HepG2 (cell line): ENCODE results near the gene PCDHGA1. TPM values are rescaled to one million over a fixed set of nuclear protein-coding genes. Genes with fewer than 3 reads are reported as not detected.

Source experiments
- ATAC-seq: fragments of 200-7000 bp; cut with Tn5 transposase; 3 replicates; pipeline ENCODE4 v1.9.1; 2020; ENCODE audit warnings: mild to moderate bottlenecking, moderate library complexity
- BruUV-seq: library from RNA; stranded (reverse); fragments of 400-500 nt; replicated peaks from 2 replicates; lab custom pipeline; 2021; lab: Mats Ljungman, UMichigan
- CTCF ChIA-PET: fragments of 300-600 bp; formaldehyde crosslinking; extraction: SDS; loops from one replicate; lab custom pipeline; 2021; ENCODE audit warnings: low total read pairs, inconsistent platforms, low intra/inter-chr PET ratio; lab: Yijun Ruan, JAX
- POLR2A ChIA-PET: fragments of 350-600 bp; sonication (Branson Sonifier 250); formaldehyde crosslinking; loops from one replicate; lab custom pipeline; 2020; ENCODE audit warnings: antibody characterized with exemption, inconsistent platforms; lab: Yijun Ruan, JAX
- DNase-seq: peaks from one replicate; pipeline ENCODE4 v3.0.0-alpha.2; 2015; ENCODE audit warnings: low spot score
- FAIRE-seq: peaks from 3 replicates; lab custom pipeline; 2011; peaks lifted over from hg19 to GRCh38; lab: Jason Lieb, UNC
- H2AFZ ChIP-seq: one replicate; pipeline ENCODE4 v1.6.1; 2011; ENCODE audit warnings: low read length, inconsistent platforms
- H3K27ac ChIP-seq: fragments of 300-600 bp; 3 replicates; pipeline ENCODE4 v1.8.0; 2011; ENCODE audit warnings: mixed run types, mild to moderate bottlenecking, mixed read lengths, low read length, inconsistent platforms; ENCODE audit not compliant: insufficient read depth; ENCODE audit errors: extremely low read length
- H3K27me3 ChIP-seq, 2 experiments: fragments of 200-600 bp in 1 of 2; 2 replicates in 1 of 2; 3 replicates in 1 of 2; pipeline versions ENCODE4 v1.6.0 to v1.8.0; 2011; ENCODE audit warnings: low read length in 2 of 2, mild to moderate bottlenecking in 2 of 2, moderate library complexity in 2 of 2, inconsistent platforms in 1 of 2; ENCODE audit not compliant: insufficient read depth in 2 of 2, control insufficient read depth in 1 of 2
- H3K36me3 ChIP-seq, 2 experiments: fragments of 200-600 bp in 1 of 2; replicated peaks in 1 of 2; 2 replicates in 1 of 2; 3 replicates in 1 of 2; pipeline versions ENCODE4 v1.5.1 to v1.8.0; 2011; ENCODE audit warnings: low read length in 2 of 2, inconsistent platforms in 1 of 2; ENCODE audit not compliant: insufficient read depth in 2 of 2, control insufficient read depth in 1 of 2
- H3K4me1 ChIP-seq: 2 replicates; pipeline ENCODE4 v1.5.1; 2012; ENCODE audit warnings: low read length, inconsistent platforms; ENCODE audit not compliant: insufficient read depth
- H3K4me2 ChIP-seq: 2 replicates; pipeline ENCODE4 v1.6.0; 2011; ENCODE audit warnings: low read depth, low read length, inconsistent platforms
- H3K4me3 ChIP-seq, 3 experiments: fragments of 200-600 bp in 1 of 3; sonication (generic), shearing (Covaris generic) in 1 of 3; replicated peaks in 1 of 3; 2 replicates each; pipeline ENCODE4 v1.5.1; 2011 to 2016; ENCODE audit warnings: low read length in 3 of 3, inconsistent platforms in 2 of 3, low read depth in 2 of 3, mild to moderate bottlenecking in 2 of 3, control low read depth in 1 of 3, mixed read lengths in 1 of 3; ENCODE audit not compliant: insufficient read depth in 1 of 3
- H3K79me2 ChIP-seq: one replicate; pipeline ENCODE4 v1.6.1; 2011; ENCODE audit warnings: low read length, inconsistent platforms; ENCODE audit not compliant: insufficient read depth
- H3K9ac ChIP-seq: 2 replicates; pipeline ENCODE4 v1.6.0; 2011; ENCODE audit warnings: mild to moderate bottlenecking, low read depth, low read length, inconsistent platforms; ENCODE audit not compliant: insufficient read depth
- H3K9me3 ChIP-seq: 2 replicates; pipeline ENCODE4 v1.5.1; 2012; ENCODE audit warnings: mild to moderate bottlenecking, low read length
- H4K20me1 ChIP-seq: 2 replicates; pipeline ENCODE4 v1.6.0; 2011; ENCODE audit warnings: inconsistent platforms, mild to moderate bottlenecking, low read length, moderate library complexity; ENCODE audit not compliant: insufficient read depth
- ESRRA ChIP-seq: sonication (generic); formaldehyde crosslinking; IDR thresholded peaks from 2 replicates; pipeline ENCODE4 v1.5.1; 2020; ENCODE audit warnings: mild to moderate bottlenecking, low read depth, missing genetic modification reagents
- FOXO1 ChIP-seq: sonication (generic); formaldehyde crosslinking; IDR thresholded peaks from 2 replicates; pipeline ENCODE4 v1.4.0; 2020; ENCODE audit warnings: missing genetic modification reagents
- HCFC1 ChIP-seq: fragments of 150-350 bp; IDR thresholded peaks from 2 replicates; pipeline ENCODE4 v1.6.1; 2014; ENCODE audit warnings: low read depth, low read length
- NCOA2 ChIP-seq: sonication (generic); formaldehyde crosslinking; IDR thresholded peaks from 2 replicates; pipeline ENCODE4 v1.8.0; 2022; ENCODE audit warnings: inconsistent platforms
- PPARG ChIP-seq: conservative IDR thresholded peaks from 2 replicates; pipeline ENCODE4 v1.6.1; 2016; ENCODE audit warnings: missing biosample characterization, missing genetic modification reagents
- SIN3A ChIP-seq: IDR thresholded peaks from 2 replicates; pipeline ENCODE4 v1.6.1; 2011; ENCODE audit warnings: low read depth, mild to moderate bottlenecking, control low read depth, low read length, borderline replicate concordance
- TEAD2 ChIP-seq: sonication (generic); formaldehyde crosslinking; IDR thresholded peaks from 2 replicates; pipeline ENCODE4 v1.9.0; 2021; ENCODE audit warnings: missing genetic modification reagents
- ZNF292 ChIP-seq: sonication (generic); formaldehyde crosslinking; IDR thresholded peaks from 2 replicates; pipeline ENCODE4 v1.8.1; 2022; ENCODE audit warnings: mild to moderate bottlenecking, low read depth, missing genetic modification reagents, borderline replicate concordance
- ZNF441 ChIP-seq: sonication (generic); formaldehyde crosslinking; IDR thresholded peaks from 2 replicates; pipeline ENCODE4 v1.7.0; 2021; ENCODE audit warnings: missing genetic modification reagents, borderline replicate concordance
- WGBS: methylation state at CpG from one replicate; pipeline ENCODE4 v1.1.6; 2017; ENCODE audit warnings: low lambda C conversion rate; 5-methylcytosine and 5-hydroxymethylcytosine counted together
- in situ Hi-C: cut with HindIII; loops from 2 replicates; pipeline ENCODE4 v1.10.0; 2017; ENCODE audit warnings: low pct_unique_long_range_greater_than_20kb; ENCODE audit not compliant: extremely low pct_ligation_motif_present
- intact Hi-C: fragments of 100-400 bp; cut with micrococcal nuclease; formaldehyde crosslinking; loops from one replicate; pipeline ENCODE4 v1.10.0; 2022; ENCODE audit not compliant: unreplicated experiment
- polyA plus RNA-seq, 8 experiments: library from polyadenylated mRNA; depleted of rRNA in 3 of 8; stranded (reverse) in 7 of 8; unstranded in 1 of 8; fragments of >200 nt; fragmentation: Illumina TruSeq in 4 of 8; extraction: Trizol in 4 of 8; gene quantifications; 2 replicates each; pipeline versions ENCODE4 v1.2.1 to v1.2.3, GENCODE V29; 2011 to 2016; ENCODE audit warnings: low read depth in 4 of 8, missing spikeins in 1 of 8, mixed read lengths in 1 of 8; ENCODE audit not compliant: insufficient read depth in 1 of 8
- total RNA-seq, 5 experiments: library from RNA; depleted of rRNA; stranded (reverse); fragments of >200 nt; fragmentation: Illumina TruSeq; extraction: Trizol; gene quantifications; 2 replicates each; pipeline ENCODE4 v1.2.3, GENCODE V29; 2016; ENCODE audit warnings: low read depth in 1 of 5
- TF ChIP-seq, protein P1 (sequence below): sonication (generic); formaldehyde crosslinking; IDR thresholded peaks from 2 replicates; pipeline ENCODE4 v1.9.0; 2022; ENCODE audit warnings: missing genetic modification reagents, mild to moderate bottlenecking, borderline replicate concordance
- TF ChIP-seq, protein P2 (sequence below): sonication (generic); formaldehyde crosslinking; IDR thresholded peaks from 2 replicates; pipeline ENCODE4 v1.4.0; 2020; ENCODE audit warnings: mild to moderate bottlenecking, missing genetic modification reagents
- TF ChIP-seq, protein P3 (sequence below): IDR thresholded peaks from 2 replicates; pipeline ENCODE4 v1.6.1; 2016; ENCODE audit warnings: low read depth, missing genetic modification reagents, missing compliant biosample characterization
- TF ChIP-seq, protein P4 (sequence below): sonication (generic); formaldehyde crosslinking; IDR thresholded peaks from 2 replicates; pipeline ENCODE4 v1.5.0; 2020; ENCODE audit warnings: mild to moderate bottlenecking, missing genetic modification reagents

Gene PCDHGA1
- total and polyA plus RNA-seq, 2 of the 13 experiments (the other 11 are each of a cell fraction or from before 2014, with no cell fraction given) = 0.31 to 0.40 TPM

DNA sequence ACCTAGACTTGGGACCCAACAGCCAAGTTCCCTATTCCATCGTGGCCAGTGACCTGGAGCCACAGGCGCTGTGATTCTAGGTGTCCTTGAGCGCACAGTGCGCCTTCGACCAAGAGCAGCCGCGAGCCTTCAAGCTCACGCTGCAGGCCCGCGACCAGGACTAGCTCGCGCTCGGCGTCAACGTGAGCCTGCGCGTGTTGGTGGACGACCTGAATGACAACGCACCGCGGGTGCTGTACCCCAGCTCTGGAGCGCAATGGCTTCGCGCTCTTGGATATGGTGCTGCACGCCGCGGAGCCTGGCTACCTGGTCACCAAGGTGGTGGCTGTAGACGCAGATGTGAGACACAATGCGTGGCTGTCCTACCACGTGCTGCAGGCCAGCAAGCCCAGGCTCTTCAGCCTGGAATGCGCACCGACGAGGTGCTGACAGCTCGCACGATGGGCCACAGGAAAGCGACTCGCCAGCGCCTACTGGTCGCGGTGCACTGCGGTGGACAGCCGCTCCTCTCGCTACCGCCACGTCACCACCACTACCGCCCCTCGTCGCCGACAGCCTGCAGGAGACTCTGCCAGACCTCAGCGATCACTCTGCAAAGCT, 111.4 kb downstream of the PCDHGA1 start:
- Histone ChIP-seq H3K27me3 (no peaks in the 10 kb centered on the region), H3K36me3 (no peaks in the 10 kb centered on the region), H2AFZ (no peak overlapping the region), H3K4me1 (no peaks in the 10 kb centered on the region), H4K20me1 (no peaks in the 10 kb centered on the region), H3K27ac (no peak overlapping the region), H3K79me2 (no peaks in the 10 kb centered on the region), H3K4me3 (no peak overlapping the region), H3K9me3 (no peaks in the 10 kb centered on the region)
- CTCF ChIA-PET = no interaction called here
- ATAC-seq = no peak
- BruUV-seq = no TSS peak
- POLR2A ChIA-PET = no interaction called here
- FAIRE-seq = no peak
- in situ Hi-C loops = no loop called here
- TF ChIP-seq TEAD2 (CRISPR knock-in tag) = no peak
- TF ChIP-seq HCFC1 = no peak
- no peak for TF ChIP-seq PPARG (CRISPR knock-in tag)
- TF ChIP-seq, protein P1, sequence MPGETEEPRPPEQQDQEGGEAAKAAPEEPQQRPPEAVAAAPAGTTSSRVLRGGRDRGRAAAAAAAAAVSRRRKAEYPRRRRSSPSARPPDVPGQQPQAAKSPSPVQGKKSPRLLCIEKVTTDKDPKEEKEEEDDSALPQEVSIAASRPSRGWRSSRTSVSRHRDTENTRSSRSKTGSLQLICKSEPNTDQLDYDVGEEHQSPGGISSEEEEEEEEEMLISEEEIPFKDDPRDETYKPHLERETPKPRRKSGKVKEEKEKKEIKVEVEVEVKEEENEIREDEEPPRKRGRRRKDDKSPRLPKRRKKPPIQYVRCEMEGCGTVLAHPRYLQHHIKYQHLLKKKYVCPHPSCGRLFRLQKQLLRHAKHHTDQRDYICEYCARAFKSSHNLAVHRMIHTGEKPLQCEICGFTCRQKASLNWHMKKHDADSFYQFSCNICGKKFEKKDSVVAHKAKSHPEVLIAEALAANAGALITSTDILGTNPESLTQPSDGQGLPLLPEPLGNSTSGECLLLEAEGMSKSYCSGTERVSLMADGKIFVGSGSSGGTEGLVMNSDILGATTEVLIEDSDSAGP = no peak
- TF ChIP-seq, protein P2, sequence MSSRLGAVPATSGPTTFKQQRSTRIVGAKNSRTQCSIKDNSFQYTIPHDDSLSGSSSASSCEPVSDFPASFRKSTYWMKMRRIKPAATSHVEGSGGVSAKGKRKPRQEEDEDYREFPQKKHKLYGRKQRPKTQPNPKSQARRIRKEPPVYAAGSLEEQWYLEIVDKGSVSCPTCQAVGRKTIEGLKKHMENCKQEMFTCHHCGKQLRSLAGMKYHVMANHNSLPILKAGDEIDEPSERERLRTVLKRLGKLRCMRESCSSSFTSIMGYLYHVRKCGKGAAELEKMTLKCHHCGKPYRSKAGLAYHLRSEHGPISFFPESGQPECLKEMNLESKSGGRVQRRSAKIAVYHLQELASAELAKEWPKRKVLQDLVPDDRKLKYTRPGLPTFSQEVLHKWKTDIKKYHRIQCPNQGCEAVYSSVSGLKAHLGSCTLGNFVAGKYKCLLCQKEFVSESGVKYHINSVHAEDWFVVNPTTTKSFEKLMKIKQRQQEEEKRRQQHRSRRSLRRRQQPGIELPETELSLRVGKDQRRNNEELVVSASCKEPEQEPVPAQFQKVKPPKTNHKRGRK (CRISPR knock-in tag) = no peak
- TF ChIP-seq FOXO1 (CRISPR knock-in tag) = no peak
- no peak for TF ChIP-seq SIN3A
- no peak for TF ChIP-seq NCOA2 (CRISPR knock-in tag)
- TF ChIP-seq ZNF292 (CRISPR knock-in tag) = no peak
- TF ChIP-seq ZNF441 (CRISPR knock-in tag) = no peak
- no peak for TF ChIP-seq ESRRA (CRISPR knock-in tag)
- TF ChIP-seq, protein P3, sequence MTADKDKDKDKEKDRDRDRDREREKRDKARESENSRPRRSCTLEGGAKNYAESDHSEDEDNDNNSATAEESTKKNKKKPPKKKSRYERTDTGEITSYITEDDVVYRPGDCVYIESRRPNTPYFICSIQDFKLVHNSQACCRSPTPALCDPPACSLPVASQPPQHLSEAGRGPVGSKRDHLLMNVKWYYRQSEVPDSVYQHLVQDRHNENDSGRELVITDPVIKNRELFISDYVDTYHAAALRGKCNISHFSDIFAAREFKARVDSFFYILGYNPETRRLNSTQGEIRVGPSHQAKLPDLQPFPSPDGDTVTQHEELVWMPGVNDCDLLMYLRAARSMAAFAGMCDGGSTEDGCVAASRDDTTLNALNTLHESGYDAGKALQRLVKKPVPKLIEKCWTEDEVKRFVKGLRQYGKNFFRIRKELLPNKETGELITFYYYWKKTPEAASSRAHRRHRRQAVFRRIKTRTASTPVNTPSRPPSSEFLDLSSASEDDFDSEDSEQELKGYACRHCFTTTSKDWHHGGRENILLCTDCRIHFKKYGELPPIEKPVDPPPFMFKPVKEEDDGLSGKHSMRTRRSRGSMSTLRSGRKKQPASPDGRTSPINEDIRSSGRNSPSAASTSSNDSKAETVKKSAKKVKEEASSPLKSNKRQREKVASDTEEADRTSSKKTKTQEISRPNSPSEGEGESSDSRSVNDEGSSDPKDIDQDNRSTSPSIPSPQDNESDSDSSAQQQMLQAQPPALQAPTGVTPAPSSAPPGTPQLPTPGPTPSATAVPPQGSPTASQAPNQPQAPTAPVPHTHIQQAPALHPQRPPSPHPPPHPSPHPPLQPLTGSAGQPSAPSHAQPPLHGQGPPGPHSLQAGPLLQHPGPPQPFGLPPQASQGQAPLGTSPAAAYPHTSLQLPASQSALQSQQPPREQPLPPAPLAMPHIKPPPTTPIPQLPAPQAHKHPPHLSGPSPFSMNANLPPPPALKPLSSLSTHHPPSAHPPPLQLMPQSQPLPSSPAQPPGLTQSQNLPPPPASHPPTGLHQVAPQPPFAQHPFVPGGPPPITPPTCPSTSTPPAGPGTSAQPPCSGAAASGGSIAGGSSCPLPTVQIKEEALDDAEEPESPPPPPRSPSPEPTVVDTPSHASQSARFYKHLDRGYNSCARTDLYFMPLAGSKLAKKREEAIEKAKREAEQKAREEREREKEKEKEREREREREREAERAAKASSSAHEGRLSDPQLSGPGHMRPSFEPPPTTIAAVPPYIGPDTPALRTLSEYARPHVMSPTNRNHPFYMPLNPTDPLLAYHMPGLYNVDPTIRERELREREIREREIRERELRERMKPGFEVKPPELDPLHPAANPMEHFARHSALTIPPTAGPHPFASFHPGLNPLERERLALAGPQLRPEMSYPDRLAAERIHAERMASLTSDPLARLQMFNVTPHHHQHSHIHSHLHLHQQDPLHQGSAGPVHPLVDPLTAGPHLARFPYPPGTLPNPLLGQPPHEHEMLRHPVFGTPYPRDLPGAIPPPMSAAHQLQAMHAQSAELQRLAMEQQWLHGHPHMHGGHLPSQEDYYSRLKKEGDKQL (CRISPR knock-in tag) = no peak
- TF ChIP-seq, protein P4, sequence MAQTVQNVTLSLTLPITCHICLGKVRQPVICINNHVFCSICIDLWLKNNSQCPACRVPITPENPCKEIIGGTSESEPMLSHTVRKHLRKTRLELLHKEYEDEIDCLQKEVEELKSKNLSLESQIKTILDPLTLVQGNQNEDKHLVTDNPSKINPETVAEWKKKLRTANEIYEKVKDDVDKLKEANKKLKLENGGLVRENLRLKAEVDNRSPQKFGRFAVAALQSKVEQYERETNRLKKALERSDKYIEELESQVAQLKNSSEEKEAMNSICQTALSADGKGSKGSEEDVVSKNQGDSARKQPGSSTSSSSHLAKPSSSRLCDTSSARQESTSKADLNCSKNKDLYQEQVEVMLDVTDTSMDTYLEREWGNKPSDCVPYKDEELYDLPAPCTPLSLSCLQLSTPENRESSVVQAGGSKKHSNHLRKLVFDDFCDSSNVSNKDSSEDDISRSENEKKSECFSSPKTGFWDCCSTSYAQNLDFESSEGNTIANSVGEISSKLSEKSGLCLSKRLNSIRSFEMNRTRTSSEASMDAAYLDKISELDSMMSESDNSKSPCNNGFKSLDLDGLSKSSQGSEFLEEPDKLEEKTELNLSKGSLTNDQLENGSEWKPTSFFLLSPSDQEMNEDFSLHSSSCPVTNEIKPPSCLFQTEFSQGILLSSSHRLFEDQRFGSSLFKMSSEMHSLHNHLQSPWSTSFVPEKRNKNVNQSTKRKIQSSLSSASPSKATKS (CRISPR knock-in tag) = no peak
- TF ChIP-seq, all 625 proteins: peak for 0
- intact Hi-C loops = no loop called here
- Histone ChIP-seq H3K9ac (no peak overlapping the region), H3K4me2 (no peak overlapping the region)
- DNase-seq = no peak
- WGBS = 93% methylated on average over 19 of the region's 50 CpGs
